ENCODE measurements around the gene IGFL3. TPM values are rescaled to one million over a fixed set of nuclear protein-coding genes. Genes with fewer than 3 reads are reported as not detected.

Gene IGFL3
- total RNA-seq, 4 donors from 2014 or later = 19.0 to 46.7 (median 24.9) TPM

DNA sequence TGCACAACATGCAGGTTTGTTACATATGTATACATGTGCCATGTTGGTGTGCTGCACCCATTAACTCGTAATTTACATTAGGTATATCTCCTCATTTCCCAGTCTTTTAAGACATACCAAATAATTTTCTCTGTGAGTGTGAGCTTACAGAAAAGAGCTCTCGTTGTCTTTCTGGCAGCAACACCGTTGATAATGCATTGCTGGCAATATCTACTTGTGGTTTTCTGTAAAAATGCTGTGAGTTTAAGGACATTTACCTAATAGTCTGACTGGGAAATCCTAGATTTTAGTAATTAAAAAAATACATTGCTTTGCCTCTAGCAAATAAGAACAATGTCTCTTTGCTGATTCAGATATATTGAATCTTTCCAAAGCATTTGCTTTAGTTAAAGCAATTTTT is 8.4 kb downstream of the IGFL3 start:
- no peak for DNase-seq (ENCODE audit: low spot score in 2 of 2)
- H3K4me3 ChIP-seq (ENCODE audit: low read depth, poor library complexity, severe bottlenecking) = no peak overlapping the region
- intact Hi-C loops (cut with DNase I; ENCODE audit: low total_unique reads) = no loop called here
- WGBS, 2 donors = 49 to 55% methylated on average over 3 of the region's 3 CpGs
- TF ChIP-seq, protein P1, sequence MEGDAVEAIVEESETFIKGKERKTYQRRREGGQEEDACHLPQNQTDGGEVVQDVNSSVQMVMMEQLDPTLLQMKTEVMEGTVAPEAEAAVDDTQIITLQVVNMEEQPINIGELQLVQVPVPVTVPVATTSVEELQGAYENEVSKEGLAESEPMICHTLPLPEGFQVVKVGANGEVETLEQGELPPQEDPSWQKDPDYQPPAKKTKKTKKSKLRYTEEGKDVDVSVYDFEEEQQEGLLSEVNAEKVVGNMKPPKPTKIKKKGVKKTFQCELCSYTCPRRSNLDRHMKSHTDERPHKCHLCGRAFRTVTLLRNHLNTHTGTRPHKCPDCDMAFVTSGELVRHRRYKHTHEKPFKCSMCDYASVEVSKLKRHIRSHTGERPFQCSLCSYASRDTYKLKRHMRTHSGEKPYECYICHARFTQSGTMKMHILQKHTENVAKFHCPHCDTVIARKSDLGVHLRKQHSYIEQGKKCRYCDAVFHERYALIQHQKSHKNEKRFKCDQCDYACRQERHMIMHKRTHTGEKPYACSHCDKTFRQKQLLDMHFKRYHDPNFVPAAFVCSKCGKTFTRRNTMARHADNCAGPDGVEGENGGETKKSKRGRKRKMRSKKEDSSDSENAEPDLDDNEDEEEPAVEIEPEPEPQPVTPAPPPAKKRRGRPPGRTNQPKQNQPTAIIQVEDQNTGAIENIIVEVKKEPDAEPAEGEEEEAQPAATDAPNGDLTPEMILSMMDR (IDR thresholded peaks at IDR 0.05) = no peak
- no peak for TF ChIP-seq POLR2A (IDR thresholded peaks at IDR 0.05)

GRCh38 chr19:46115396-46116106 is 8.9 kb downstream of the IGFL3 start:
- DNase-seq (ENCODE audit: low spot score in 2 of 2) = no peak
- no peak for TF ChIP-seq POLR2A (IDR thresholded peaks at IDR 0.05)
- TF ChIP-seq, protein P1 (IDR thresholded peaks at IDR 0.05) = no peak
- intact Hi-C loops (cut with DNase I; ENCODE audit: low total_unique reads) = no loop called here
- 40 to 45% methylated on average over 9 of the region's 9 CpGs for WGBS, 2 donors
- H3K4me3 ChIP-seq (ENCODE audit: low read depth, poor library complexity, severe bottlenecking) = no peak overlapping the region

DNA sequence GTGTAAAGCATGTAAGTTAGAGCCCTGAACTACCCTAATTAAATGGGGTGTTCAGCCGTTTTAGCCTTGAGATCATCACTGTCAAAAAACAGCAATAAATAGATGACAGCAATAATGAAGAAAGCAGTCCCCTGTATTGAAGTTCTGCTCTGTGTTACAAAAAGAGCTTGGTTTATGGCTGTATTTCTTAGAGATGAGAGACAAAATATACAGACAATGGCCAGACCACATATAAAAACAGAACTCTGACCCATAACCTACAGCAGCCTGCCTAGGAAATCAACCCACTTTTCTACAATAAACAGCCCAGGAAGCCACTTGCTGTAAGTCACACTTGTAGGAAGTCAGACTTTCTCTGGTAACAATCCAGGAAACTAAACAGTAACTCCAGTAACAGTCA is 10.8 kb downstream of the IGFL3 start:
- intact Hi-C loops (cut with DNase I; ENCODE audit: low total_unique reads) = no loop called here
- DNase-seq (ENCODE audit: low spot score in 2 of 2) = no peak
- H3K4me3 ChIP-seq (ENCODE audit: low read depth, poor library complexity, severe bottlenecking) = no peak overlapping the region
- TF ChIP-seq POLR2A (IDR thresholded peaks at IDR 0.05) = no peak
- TF ChIP-seq, protein P1 (IDR thresholded peaks at IDR 0.05) = no peak
- WGBS, 2 donors = 53 to 55% methylated on average over 1 of the region's 1 CpG

DNA sequence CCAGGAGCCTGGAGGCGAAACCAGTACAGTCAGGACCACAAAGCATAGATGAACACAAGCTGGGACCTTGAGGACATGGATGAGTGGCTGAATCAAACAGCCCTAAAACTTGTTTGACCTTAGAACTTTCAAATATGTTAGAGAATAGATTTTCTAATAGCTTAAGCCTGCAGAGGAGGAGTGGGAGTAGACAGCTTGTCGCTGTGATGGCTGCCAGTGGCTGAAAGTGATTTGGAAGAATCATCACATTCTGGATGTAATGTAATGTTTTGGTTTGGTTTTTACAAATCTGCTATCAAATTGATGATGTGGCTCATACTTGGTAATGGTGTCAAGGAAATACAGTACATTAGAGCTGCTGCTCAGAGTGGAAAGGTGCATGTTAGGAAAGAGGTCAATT is 12.0 kb downstream of the IGFL3 start:
- DNase-seq (ENCODE audit: low spot score in 2 of 2) = no peak
- no peak overlapping the region for H3K4me3 ChIP-seq (ENCODE audit: low read depth, poor library complexity, severe bottlenecking)
- 66 to 81% methylated on average over 2 of the region's 2 CpGs for WGBS, 2 donors
- no peak for TF ChIP-seq POLR2A (IDR thresholded peaks at IDR 0.05)
- TF ChIP-seq, protein P1 (IDR thresholded peaks at IDR 0.05) = no peak
- intact Hi-C loops (cut with DNase I; ENCODE audit: low total_unique reads) = no loop called here

- intact Hi-C loops (cut with DNase I; ENCODE audit: low total_unique reads) = no loop called here
- H3K4me3 ChIP-seq (ENCODE audit: low read depth, poor library complexity, severe bottlenecking) = no peak overlapping the region
- TF ChIP-seq, protein P1 (IDR thresholded peaks at IDR 0.05) = no peak
- no peak for TF ChIP-seq POLR2A (IDR thresholded peaks at IDR 0.05)
- WGBS, 2 donors = 23 to 28% methylated on average over 3 of the region's 3 CpGs
- no peak for DNase-seq (ENCODE audit: low spot score in 2 of 2)
Measured at GRCh38 chr19:46111376-46111775, 13.1 kb downstream of the IGFL3 start.

- TF ChIP-seq, protein P1 (IDR thresholded peaks at IDR 0.05) = no peak
- TF ChIP-seq POLR2A (IDR thresholded peaks at IDR 0.05) = no peak
- intact Hi-C loops (cut with DNase I; ENCODE audit: low total_unique reads) = no loop called here
- H3K4me3 ChIP-seq (ENCODE audit: low read depth, poor library complexity, severe bottlenecking) = no peak overlapping the region
- no peak for DNase-seq (ENCODE audit: low spot score in 2 of 2)
- 47 to 50% methylated on average over 6 of the region's 6 CpGs for WGBS, 2 donors
Measured at GRCh38 chr19:46109876-46110275, 14.6 kb downstream of the IGFL3 start.
